Stimulated activated CD4-positive, alpha-beta T cell treated with anti-CD3 and anti-CD28 coated beads, Interleukin-12 subunit alpha, Interleukin-12 subunit beta, amount 100 ng/mL, for 24 hours (primary cell): ENCODE data around the gene HHAT.

Experiments used
- DNase-seq, 2 experiments: peaks; one replicate each; pipeline ENCODE4 v3.0.0-alpha.2; 2020; ENCODE audit warnings: low read depth in 2 of 2

HHAT gene

GRCh38 chr1:210359255-210359654, 30.6 kb downstream of the HHAT start:
- DNase-seq = no peak

- DNase-seq = no peak
These were observed 32.3 kb downstream of the HHAT start for GRCh38 chr1:210360852-210361477.

GRCh38 chr1:210361665-210362064, 33.0 kb downstream of the HHAT start:
- DNase-seq = no peak

- DNase-seq = no peak
These were observed 33.8 kb downstream of the HHAT start for GRCh38 chr1:210362526-210362925.

GRCh38 chr1:210363119-210363518, 34.4 kb downstream of the HHAT start:
- no peak for DNase-seq

- DNase-seq = no peak
These were observed 35.8 kb downstream of the HHAT start for GRCh38 chr1:210364479-210364878.

GRCh38 chr1:210366767-210367166, 38.1 kb downstream of the HHAT start:
- DNase-seq = no peak

- DNase-seq = no peak
These were observed 38.9 kb downstream of the HHAT start for GRCh38 chr1:210367566-210367965.

- no peak for DNase-seq
These were observed 40.7 kb downstream of the HHAT start for GRCh38 chr1:210369425-210369824.

GRCh38 chr1:210371916-210372315, 43.2 kb downstream of the HHAT start:
- no peak for DNase-seq

- no peak for DNase-seq
These were observed 43.8 kb downstream of the HHAT start for GRCh38 chr1:210372491-210372890.

- no peak for DNase-seq
These were observed 44.4 kb downstream of the HHAT start for GRCh38 chr1:210372931-210373627.

GRCh38 chr1:210373628-210373877, 44.9 kb downstream of the HHAT start:
- no peak for DNase-seq

- DNase-seq = peak; percentile 37 to 70
These were observed 45.3 kb downstream of the HHAT start for GRCh38 chr1:210373878-210374599.

- no peak for DNase-seq
These were observed 45.9 kb downstream of the HHAT start for GRCh38 chr1:210374600-210374953.

- DNase-seq = no peak
These were observed 48.2 kb downstream of the HHAT start for GRCh38 chr1:210376836-210377372.

- no peak for DNase-seq
These were observed 49.1 kb downstream of the HHAT start for GRCh38 chr1:210377731-210378333.

GRCh38 chr1:210378736-210379135, 50.0 kb downstream of the HHAT start:
- no peak for DNase-seq

- no peak for DNase-seq
These were observed 53.2 kb downstream of the HHAT start for GRCh38 chr1:210381934-210382333.

GRCh38 chr1:210384625-210385024, 55.9 kb downstream of the HHAT start:
- DNase-seq = no peak

- no peak for DNase-seq
These were observed 56.5 kb downstream of the HHAT start for GRCh38 chr1:210385228-210385627.

- DNase-seq = no peak
These were observed 65.6 kb downstream of the HHAT start for GRCh38 chr1:210394281-210394821.
